Activated T-helper 17 cell treated with anti-CD3 and anti-CD28 coated beads, Interleukin-2, amount 50 U/mL, for 72 hours (primary cell): Measurements from ENCODE around the gene LYG2. TPM values are rescaled to one million over a fixed set of nuclear protein-coding genes. Genes with fewer than 3 reads are reported as not detected.
"Not testable (repeated sequence)": the region's sequence is repeated elsewhere in the genome, so short reads cannot be mapped to it uniquely, and the experiment has no call there.

ENCODE experiments used
- ATAC-seq: fragments of 150-1000 bp; cut with Tn5 transposase; replicated peaks from 2 replicates; pipeline ENCODE4 v1.10.0; 2021; ENCODE audit warnings: mild to moderate bottlenecking, moderate library complexity
- H3K27ac Mint-ChIP-seq: one replicate; pipeline ENCODE4 v1.8.0; 2022; ENCODE audit warnings: mixed read lengths
- H3K27me3 Mint-ChIP-seq: one replicate; pipeline ENCODE4 v1.8.0; 2022; ENCODE audit warnings: mixed read lengths
- H3K36me3 Mint-ChIP-seq: one replicate; pipeline ENCODE4 v1.8.0; 2022; ENCODE audit warnings: low read depth, mild to moderate bottlenecking, mixed read lengths
- H3K4me1 Mint-ChIP-seq: one replicate; pipeline ENCODE4 v1.8.0; 2022; ENCODE audit warnings: mixed read lengths
- H3K4me3 Mint-ChIP-seq: one replicate; pipeline ENCODE4 v1.8.0; 2022; ENCODE audit warnings: mild to moderate bottlenecking, mixed read lengths
- H3K9me3 Mint-ChIP-seq: one replicate; pipeline ENCODE4 v1.8.0; 2022; ENCODE audit warnings: mixed read lengths
- total RNA-seq, 2 donors: library from RNA; stranded (reverse); gene quantifications; one replicate each; pipeline ENCODE4 v1.2.3, GENCODE V29; 2022

The LYG2 gene
- total RNA-seq, 2 donors from 2014 or later, result not detected

GRCh38 chr2:99240431-99240830, 15.0 kb downstream of the LYG2 start:
- H3K9me3 Mint-ChIP-seq, result no peaks in the 10 kb centered on the region

GRCh38 chr2:99238599-99238998, 16.9 kb downstream of the LYG2 start:
- ATAC-seq, result no peak
- Mint-ChIP-seq H3K27me3 (no peaks in the 10 kb centered on the region), H3K4me3 (no peak overlapping the region), H3K9me3 (no peaks in the 10 kb centered on the region), H3K4me1 (no peaks in the 10 kb centered on the region), H3K36me3 (no peaks in the 10 kb centered on the region), H3K27ac (no peak overlapping the region)

More at GRCh38 chr2:99240431-99240830, 15.0 kb downstream of the LYG2 start:
- Mint-ChIP-seq H3K27me3 (no peaks in the 10 kb centered on the region), H3K4me1 (no peaks in the 10 kb centered on the region), H3K4me3 (no peak overlapping the region), H3K36me3 (no peaks in the 10 kb centered on the region), H3K27ac (no peak overlapping the region)
- no peak for ATAC-seq

GRCh38 chr2:99233177-99233576, 22.3 kb downstream of the LYG2 start:
- not testable (repeated sequence) for ATAC-seq, H3K27me3 Mint-ChIP-seq, H3K4me3 Mint-ChIP-seq, H3K27ac Mint-ChIP-seq, H3K4me1 Mint-ChIP-seq, H3K36me3 Mint-ChIP-seq
- H3K9me3 Mint-ChIP-seq, result peaks cover 22% of the 10 kb centered on the region

GRCh38 chr2:99217929-99218501, 37.5 kb downstream of the LYG2 start:
- Mint-ChIP-seq H3K4me1 (no peaks in the 10 kb centered on the region), H3K36me3 (peaks cover 12% of the 10 kb centered on the region), H3K27me3 (no peaks in the 10 kb centered on the region), H3K9me3 (peaks cover 3% of the 10 kb centered on the region), H3K4me3 (no peak overlapping the region), H3K27ac (no peak overlapping the region)
- no peak for ATAC-seq

GRCh38 chr2:99216096-99216495, 39.4 kb downstream of the LYG2 start:
- Mint-ChIP-seq H3K9me3 (peaks cover 3% of the 10 kb centered on the region), H3K4me3 (no peak overlapping the region), H3K27ac (no peak overlapping the region), H3K4me1 (no peaks in the 10 kb centered on the region), H3K36me3 (peaks cover 6% of the 10 kb centered on the region), H3K27me3 (no peaks in the 10 kb centered on the region)
- ATAC-seq, result no peak

- Mint-ChIP-seq H3K27me3 (no peaks in the 10 kb centered on the region), H3K9me3 (no peaks in the 10 kb centered on the region), H3K36me3 (peaks cover 12% of the 10 kb centered on the region), H3K4me1 (no peaks in the 10 kb centered on the region), H3K4me3 (no peak overlapping the region), H3K27ac (no peak overlapping the region)
- no peak for ATAC-seq
These were observed 50.0 kb downstream of the LYG2 start for GRCh38 chr2:99205491-99205890.

- H3K27me3 Mint-ChIP-seq, result no peaks in the 10 kb centered on the region
- H3K36me3 Mint-ChIP-seq, result peaks cover 16% of the 10 kb centered on the region
- no peak overlapping the region for H3K4me3 Mint-ChIP-seq
- no peaks in the 10 kb centered on the region for H3K9me3 Mint-ChIP-seq
- no peaks in the 10 kb centered on the region for H3K4me1 Mint-ChIP-seq
- ATAC-seq, result no peak
- H3K27ac Mint-ChIP-seq, result peak overlapping the region; percentile 8
These were observed 53.3 kb downstream of the LYG2 start for GRCh38 chr2:99201959-99202678.

GRCh38 chr2:99200076-99200800, 55.2 kb downstream of the LYG2 start:
- Mint-ChIP-seq H3K9me3 (no peaks in the 10 kb centered on the region), H3K4me1 (no peaks in the 10 kb centered on the region), H3K4me3 (no peak overlapping the region), H3K36me3 (peaks cover 35% of the 10 kb centered on the region), H3K27ac (no peak overlapping the region), H3K27me3 (no peaks in the 10 kb centered on the region)
- ATAC-seq, result no peak

GRCh38 chr2:99198103-99198841, 57.2 kb downstream of the LYG2 start:
- Mint-ChIP-seq H3K27me3 (no peaks in the 10 kb centered on the region), H3K4me1 (no peaks in the 10 kb centered on the region), H3K27ac (no peak overlapping the region), H3K4me3 (no peak overlapping the region), H3K9me3 (no peaks in the 10 kb centered on the region), H3K36me3 (peaks cover 46% of the 10 kb centered on the region)
- no peak for ATAC-seq

GRCh38 chr2:99192364-99192763, 63.1 kb downstream of the LYG2 start:
- H3K27ac Mint-ChIP-seq, result peak overlapping the region; percentile 5
- not testable (repeated sequence) for H3K27me3 Mint-ChIP-seq, H3K4me3 Mint-ChIP-seq, ATAC-seq, H3K4me1 Mint-ChIP-seq, H3K9me3 Mint-ChIP-seq
- H3K36me3 Mint-ChIP-seq, result peaks cover 90% of the 10 kb centered on the region

Other genes with a start within 250 kb of the LYG2 start
- gene C2orf15, start 114.0 kb downstream of the LYG2 start, total RNA-seq, result 1 to 10 TPM; 1.9 TPM
- gene TSGA10, start 100.7 kb downstream of the LYG2 start, total RNA-seq, result 1 to 10 TPM; 3.5 to 9.8 TPM
- 1 to 10 TPM; 3.3 to 5.5 TPM for gene LIPT1, start 100.7 kb downstream of the LYG2 start, total RNA-seq
- gene MITD1, start 74.6 kb downstream of the LYG2 start, total RNA-seq, result 10 to 100 TPM; 68.7 to 71.5 TPM
- gene MRPL30, start 74.5 kb downstream of the LYG2 start, total RNA-seq, result 10 to 100 TPM; 25.7 to 26.0 TPM
- gene LYG1, start 45.5 kb upstream of the LYG2 start, total RNA-seq, result 1 to 10 TPM in 1 of 2 donors, under 1 TPM in 1; 0.58 to 1.3 TPM
- 10 to 100 TPM; 18.6 to 26.8 TPM for gene TXNDC9, start 80.7 kb upstream of the LYG2 start, total RNA-seq
- gene EIF5B, start 81.7 kb upstream of the LYG2 start, total RNA-seq, result 10 to 100 TPM; 54.1 to 77.8 TPM
- 10 to 100 TPM; 33.1 to 40.1 TPM for gene REV1, start 234.4 kb upstream of the LYG2 start, total RNA-seq